CD4-positive, CD25-positive, alpha-beta regulatory T cell (primary cell): ENCODE measurements around the gene LIN28B. TPM values are rescaled to one million over a fixed set of nuclear protein-coding genes. Genes with fewer than 3 reads are reported as not detected.

Source experiments
- ATAC-seq, 2 donors: fragments of 150-1000 bp; cut with Tn5 transposase; one replicate each; pipeline ENCODE4 v1.10.0; 2021; ENCODE audit warnings: low read depth in 2 of 2, moderate number of reproducible peaks in 2 of 2, moderate library complexity in 1 of 2
- DNase-seq, 3 donors: peaks; one replicate each; pipeline versions ENCODE4 v3.0.0 to v3.0.0-alpha.2; 2012 to 2022; ENCODE audit warnings: mixed read lengths in 1 of 3
- H3K27ac ChIP-seq: one replicate; pipeline ENCODE4 v1.7.0; 2013; ENCODE audit warnings: mild to moderate bottlenecking, low read length; ENCODE audit not compliant: insufficient read depth, poor library complexity, severe bottlenecking
- H3K27me3 ChIP-seq: one replicate; pipeline ENCODE4 v1.7.0; 2013; ENCODE audit warnings: low read length; ENCODE audit not compliant: control insufficient read depth, insufficient read depth
- H3K36me3 ChIP-seq: one replicate; pipeline ENCODE4 v1.7.0; 2013; ENCODE audit warnings: mild to moderate bottlenecking, low read length, moderate library complexity; ENCODE audit not compliant: control insufficient read depth, insufficient read depth
- H3K4me1 ChIP-seq: 2 replicates; pipeline ENCODE4 v1.7.0; 2013; ENCODE audit warnings: mild to moderate bottlenecking, low read length; ENCODE audit not compliant: insufficient read depth, control insufficient read depth, poor library complexity, severe bottlenecking
- H3K4me3 ChIP-seq: one replicate; pipeline ENCODE4 v1.7.0; 2013; ENCODE audit warnings: low read depth, mild to moderate bottlenecking, low read length, moderate library complexity
- H3K9me3 ChIP-seq, 2 experiments: 1 replicate in 1 of 2; 2 replicates in 1 of 2; pipeline ENCODE4 v1.7.0; 2013; ENCODE audit warnings: low read length in 2 of 2, mild to moderate bottlenecking in 1 of 2, moderate library complexity in 1 of 2; ENCODE audit not compliant: control insufficient read depth in 2 of 2
- H3K27ac Mint-ChIP-seq, 3 donors: one replicate each; pipeline ENCODE4 v1.8.0; 2020 to 2022; ENCODE audit warnings: mild to moderate bottlenecking in 3 of 3, mixed read lengths in 3 of 3, moderate library complexity in 2 of 3
- H3K27me3 Mint-ChIP-seq: one replicate; pipeline ENCODE4 v1.8.0; 2022; ENCODE audit warnings: mild to moderate bottlenecking, mixed read lengths
- H3K36me3 Mint-ChIP-seq: one replicate; pipeline ENCODE4 v1.8.0; 2020; ENCODE audit warnings: mixed read lengths
- H3K4me1 Mint-ChIP-seq, 4 donors: one replicate each; pipeline ENCODE4 v1.8.0; 2020 to 2022; ENCODE audit warnings: mixed read lengths in 4 of 4, mild to moderate bottlenecking in 1 of 4
- H3K4me3 Mint-ChIP-seq, 4 donors: one replicate each; pipeline ENCODE4 v1.8.0; 2020 to 2022; ENCODE audit warnings: mild to moderate bottlenecking in 4 of 4, mixed read lengths in 4 of 4, moderate library complexity in 3 of 4
- H3K9me3 Mint-ChIP-seq, 7 donors: one replicate each; pipeline ENCODE4 v1.8.0; 2020 to 2022; ENCODE audit warnings: mixed read lengths in 7 of 7, mild to moderate bottlenecking in 3 of 7, moderate library complexity in 2 of 7
- polyA plus RNA-seq, 4 donors: library from polyadenylated mRNA; unstranded; fragments of 300-500 nt; fragmentation: Illumina TruSeq; gene quantifications; one replicate each; pipeline ENCODE4 v1.2.3, GENCODE V29; 2021
- total RNA-seq: library from RNA; stranded (reverse); gene quantifications from one replicate; pipeline ENCODE4 v1.2.3, GENCODE V29; 2022

Gene LIN28B
- total and polyA plus RNA-seq, 5 donors from 2014 or later: not detected

DNA sequence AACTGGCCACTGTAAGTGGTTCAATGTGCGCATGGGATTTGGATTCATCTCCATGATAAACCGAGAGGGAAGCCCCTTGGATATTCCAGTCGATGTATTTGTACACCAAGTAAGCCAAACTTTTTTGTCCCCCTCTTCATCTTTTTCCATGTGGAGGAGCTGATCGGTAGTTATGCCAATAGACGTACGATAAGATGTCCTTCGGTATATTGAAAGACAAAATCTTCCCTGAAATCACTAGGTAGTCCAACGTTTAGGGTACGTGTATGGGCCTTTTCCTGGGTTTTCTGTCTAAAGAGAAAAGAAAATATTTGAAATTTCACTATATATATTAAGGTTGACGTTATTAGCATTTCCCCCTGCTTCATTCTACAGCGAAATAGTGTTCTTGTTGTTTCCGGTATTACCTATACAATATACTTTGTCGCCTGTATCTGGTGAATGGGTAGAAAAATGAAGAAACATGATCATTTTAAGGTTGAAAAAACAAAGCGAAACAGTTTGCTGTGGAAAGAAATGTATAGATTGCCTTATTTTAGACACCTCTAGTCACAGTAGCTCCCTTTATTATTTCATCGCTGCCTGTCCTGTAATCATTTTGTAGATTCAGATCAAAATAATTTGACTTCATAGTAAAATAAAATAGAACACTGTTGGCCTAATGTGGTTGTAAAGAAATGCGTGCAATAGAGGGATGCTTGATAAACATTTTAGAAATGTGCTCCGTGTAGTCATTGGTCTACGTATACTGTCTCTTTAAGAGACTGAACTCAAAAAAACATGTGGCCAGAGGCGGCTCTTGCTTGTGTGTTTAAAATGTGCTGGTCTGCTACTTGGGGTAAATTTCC, 1.5 kb downstream of the LIN28B start:
- ATAC-seq: no peak

DNA sequence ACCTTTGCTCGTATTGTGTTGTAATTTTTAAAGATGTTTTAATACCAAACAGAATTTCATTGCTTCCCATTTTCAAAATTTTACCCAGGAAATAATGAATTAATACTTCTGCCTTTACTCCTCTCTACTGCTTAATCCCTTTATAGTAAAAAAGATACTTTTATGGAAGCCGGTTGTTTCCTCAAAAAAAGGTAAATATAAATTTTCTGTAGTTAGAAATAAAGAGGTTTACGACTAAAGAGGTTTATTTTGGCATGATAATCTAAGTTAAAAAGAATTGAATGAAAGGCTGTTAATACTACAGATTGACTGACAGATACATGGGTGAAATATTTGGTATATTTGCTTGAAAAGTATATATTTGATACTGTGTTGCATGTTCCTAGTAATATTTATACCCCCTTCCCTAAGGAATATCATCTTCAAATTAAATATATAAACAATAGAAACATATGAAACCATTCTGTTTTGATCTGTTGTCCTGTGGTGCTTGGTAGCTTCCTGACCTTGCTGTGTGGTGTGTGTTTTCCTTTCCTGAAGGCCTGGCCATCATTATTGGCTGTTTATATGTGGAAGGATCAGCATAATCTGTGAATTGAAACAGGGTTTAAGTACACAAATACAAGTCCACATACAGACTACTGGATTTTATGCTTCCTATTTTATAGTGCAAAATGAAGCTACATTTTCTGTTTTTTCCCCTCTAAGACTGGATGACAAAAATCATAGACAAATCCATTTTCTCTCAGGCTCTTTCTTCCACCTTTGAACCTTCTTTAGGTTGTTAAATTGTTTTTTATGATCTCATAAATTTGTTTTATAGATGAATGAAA, 2.3 kb downstream of the LIN28B start:
- Mint-ChIP-seq H3K27ac (no peak overlapping the region), H3K36me3 (no peaks in the 10 kb centered on the region), H3K9me3 (peaks cover 0 to 10% (median 0%) of the 10 kb centered on the region in 7 donors), H3K27me3 (peaks cover 55% of the 10 kb centered on the region), H3K4me3 (no peak overlapping the region), H3K4me1 (peaks cover 0 to 20% (median 16%) of the 10 kb centered on the region in 4 donors)
- no peak overlapping the region for H3K27ac ChIP-seq
- H3K9me3 ChIP-seq: peaks cover 0 to 9% of the 10 kb centered on the region in 2 experiments
- no peaks in the 10 kb centered on the region for H3K36me3 ChIP-seq
- H3K4me3 ChIP-seq: no peak overlapping the region
- peaks cover 51% of the 10 kb centered on the region for H3K27me3 ChIP-seq
- H3K4me1 ChIP-seq: no peaks in the 10 kb centered on the region
- ATAC-seq (no peak), DNase-seq (no peak)

More for the DNA sequence above, 1.5 kb downstream of the LIN28B start:
- Histone ChIP-seq H3K4me1 (no peaks in the 10 kb centered on the region), H3K36me3 (no peaks in the 10 kb centered on the region), H3K4me3 (no peak overlapping the region), H3K27ac (no peak overlapping the region), H3K9me3 (peaks cover 0 to 9% of the 10 kb centered on the region in 2 experiments), H3K27me3 (peaks cover 58% of the 10 kb centered on the region)
- no peak overlapping the region for H3K27ac Mint-ChIP-seq
- H3K4me3 Mint-ChIP-seq: peak overlapping the region in 1 of 4 donors; percentile 0
- peaks cover 2 to 20% (median 16%) of the 10 kb centered on the region in 4 donors for H3K4me1 Mint-ChIP-seq
- peaks cover 63% of the 10 kb centered on the region for H3K27me3 Mint-ChIP-seq
- H3K9me3 Mint-ChIP-seq: peaks cover 0 to 11% (median 1%) of the 10 kb centered on the region in 7 donors
- H3K36me3 Mint-ChIP-seq: no peaks in the 10 kb centered on the region
- no peak for DNase-seq

DNA sequence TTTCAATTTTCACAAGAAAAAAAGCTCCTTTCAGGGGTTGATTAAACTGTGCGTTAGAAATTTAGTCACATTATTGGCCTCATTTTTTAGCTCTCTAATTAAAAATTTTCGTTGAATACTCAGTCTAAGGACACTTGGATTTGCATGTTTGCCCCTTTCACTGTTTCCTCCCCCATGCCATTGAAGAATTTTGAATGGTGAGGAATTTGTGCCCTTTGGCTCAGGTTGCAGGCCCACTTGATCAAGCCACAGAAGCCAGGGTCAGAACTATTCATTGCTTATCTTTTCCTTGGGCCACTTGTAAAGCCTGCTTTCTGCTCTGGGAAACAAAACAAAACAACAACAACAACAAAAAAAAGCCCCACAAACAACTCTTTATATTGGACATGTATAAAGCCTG, 12.2 kb downstream of the LIN28B start:
- H3K36me3 Mint-ChIP-seq: no peaks in the 10 kb centered on the region
- Histone ChIP-seq H3K9me3 (no peaks in the 10 kb centered on the region), H3K4me3 (no peak overlapping the region), H3K27me3 (no peaks in the 10 kb centered on the region), H3K27ac (no peak overlapping the region), H3K36me3 (no peaks in the 10 kb centered on the region), H3K4me1 (no peaks in the 10 kb centered on the region)
- no peak for ATAC-seq
- H3K4me3 Mint-ChIP-seq: no peak overlapping the region
- peaks cover 12% of the 10 kb centered on the region for H3K27me3 Mint-ChIP-seq
- H3K27ac Mint-ChIP-seq: no peak overlapping the region
- H3K4me1 Mint-ChIP-seq: no peaks in the 10 kb centered on the region
- DNase-seq: no peak
- H3K9me3 Mint-ChIP-seq: peaks cover 0 to 2% (median 0%) of the 10 kb centered on the region in 7 donors

DNA sequence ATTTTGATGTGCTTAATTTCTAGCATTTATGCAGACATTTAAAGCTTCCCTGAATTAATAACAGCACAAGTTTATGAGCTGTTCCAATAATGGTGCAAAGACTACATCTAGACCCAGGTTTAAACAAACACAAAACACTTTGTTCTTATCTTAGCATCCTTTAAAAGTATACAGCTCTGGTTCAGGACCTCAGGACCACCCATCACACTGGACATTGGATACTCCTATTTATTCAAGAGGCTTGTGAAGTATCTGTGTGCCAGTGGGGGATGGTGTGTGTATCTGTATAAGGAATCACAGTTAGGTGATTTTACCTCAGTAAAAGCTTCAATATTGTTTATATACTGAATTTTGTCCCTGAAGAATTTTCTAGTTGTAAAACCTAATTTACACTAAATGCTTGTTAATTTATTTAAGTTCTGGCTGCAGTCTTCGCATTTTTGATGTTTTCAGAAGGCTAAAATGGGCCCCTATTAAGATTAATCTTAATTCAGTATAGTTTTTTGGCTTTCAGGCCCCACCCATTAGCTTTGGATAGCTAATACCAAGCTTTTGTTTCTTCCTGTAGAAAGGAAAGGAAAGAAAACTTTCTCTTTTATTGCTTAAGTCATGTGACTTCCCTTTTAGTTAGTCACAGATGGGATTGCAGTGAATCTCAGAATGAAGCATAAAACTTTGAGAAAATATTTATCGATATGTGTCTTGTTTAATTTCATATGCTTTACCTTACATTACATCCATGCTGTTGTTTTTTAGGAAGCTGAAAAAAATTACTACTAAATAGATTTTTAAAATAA, 13.1 kb downstream of the LIN28B start:
- H3K27me3 ChIP-seq: no peaks in the 10 kb centered on the region
- no peaks in the 10 kb centered on the region for H3K36me3 ChIP-seq
- Mint-ChIP-seq H3K4me1 (no peaks in the 10 kb centered on the region), H3K4me3 (no peak overlapping the region), H3K27ac (no peak overlapping the region), H3K9me3 (peaks cover 0 to 2% (median 0%) of the 10 kb centered on the region in 7 donors), H3K27me3 (peaks cover 12% of the 10 kb centered on the region), H3K36me3 (no peaks in the 10 kb centered on the region)
- H3K4me1 ChIP-seq: no peaks in the 10 kb centered on the region
- H3K27ac ChIP-seq: no peak overlapping the region
- H3K9me3 ChIP-seq: no peaks in the 10 kb centered on the region
- DNase-seq: no peak
- no peak for ATAC-seq
- no peak overlapping the region for H3K4me3 ChIP-seq

DNA sequence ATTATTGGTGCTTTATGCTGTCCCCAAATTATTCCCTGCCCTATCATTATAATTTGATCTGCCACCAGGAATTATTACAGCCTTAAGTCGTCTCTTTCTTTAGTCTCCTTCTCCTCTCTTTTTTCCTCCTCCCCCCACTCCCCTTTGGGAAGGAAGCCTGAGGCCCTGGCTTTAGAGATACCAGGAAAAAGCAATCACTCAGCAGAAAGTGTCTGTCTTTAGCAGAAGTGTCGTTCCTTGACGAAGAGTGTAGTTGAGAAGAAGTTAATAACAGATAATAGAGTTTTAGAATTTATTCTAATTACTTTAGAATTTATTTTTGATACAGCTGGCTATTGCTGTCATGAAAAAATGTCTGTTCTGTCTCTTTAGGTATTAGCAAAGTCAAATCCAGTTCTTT, 16.5 kb downstream of the LIN28B start:
- DNase-seq (no peak), ATAC-seq (no peak)
- Mint-ChIP-seq H3K27ac (no peak overlapping the region), H3K27me3 (peaks cover 20% of the 10 kb centered on the region), H3K36me3 (no peaks in the 10 kb centered on the region), H3K4me1 (no peaks in the 10 kb centered on the region), H3K9me3 (peaks cover 0 to 2% (median 0%) of the 10 kb centered on the region in 7 donors), H3K4me3 (no peak overlapping the region)
- Histone ChIP-seq H3K36me3 (no peaks in the 10 kb centered on the region), H3K27ac (no peak overlapping the region), H3K27me3 (no peaks in the 10 kb centered on the region), H3K4me3 (no peak overlapping the region), H3K9me3 (no peaks in the 10 kb centered on the region), H3K4me1 (no peaks in the 10 kb centered on the region)

DNA sequence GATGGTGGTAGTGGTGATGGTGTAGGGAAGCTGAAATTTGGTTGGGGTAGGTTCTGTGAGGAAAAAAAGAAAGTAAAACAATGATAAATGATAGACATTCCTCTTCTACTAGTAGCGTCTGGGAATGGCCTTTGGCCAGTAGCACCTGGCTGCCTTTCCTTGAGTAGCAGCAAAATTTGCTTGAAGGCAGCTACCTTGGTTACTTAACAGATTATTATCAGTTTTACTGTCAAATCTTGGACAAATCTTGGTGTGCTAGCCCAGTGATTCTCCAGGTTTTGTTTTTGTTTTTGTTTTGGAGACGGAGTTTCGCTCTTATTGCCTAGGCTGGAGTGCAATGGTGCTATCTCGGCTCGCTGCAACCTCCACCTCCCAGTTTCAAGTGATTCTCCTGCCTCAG, 26.4 kb downstream of the LIN28B start:
- Histone ChIP-seq H3K9me3 (no peaks in the 10 kb centered on the region), H3K4me1 (no peaks in the 10 kb centered on the region), H3K36me3 (no peaks in the 10 kb centered on the region), H3K4me3 (no peak overlapping the region), H3K27me3 (no peaks in the 10 kb centered on the region), H3K27ac (no peak overlapping the region)
- no peaks in the 10 kb centered on the region for H3K9me3 Mint-ChIP-seq
- no peak overlapping the region for H3K27ac Mint-ChIP-seq
- no peaks in the 10 kb centered on the region for H3K36me3 Mint-ChIP-seq
- ATAC-seq: no peak
- peaks cover 9% of the 10 kb centered on the region for H3K27me3 Mint-ChIP-seq
- H3K4me1 Mint-ChIP-seq: no peaks in the 10 kb centered on the region
- DNase-seq: no peak
- no peak overlapping the region for H3K4me3 Mint-ChIP-seq

DNA sequence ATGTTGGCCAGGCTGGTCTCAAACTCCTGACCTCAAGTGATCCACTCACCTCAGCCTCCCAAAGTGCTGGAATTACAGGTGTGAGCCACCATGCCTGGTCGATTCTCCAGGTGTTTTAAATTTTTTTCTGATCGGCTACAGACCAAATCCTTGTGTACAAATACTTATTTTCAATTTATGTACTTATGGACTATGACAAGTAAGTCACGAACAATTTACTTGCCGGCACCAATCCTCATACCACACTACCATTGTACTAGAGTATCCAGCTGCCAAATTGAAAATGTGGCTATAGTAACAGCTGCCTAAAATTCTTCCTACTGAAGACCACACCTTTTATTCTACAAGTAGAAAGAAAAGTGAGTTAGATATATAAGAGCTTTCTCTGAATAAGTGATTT, 26.9 kb downstream of the LIN28B start:
- Mint-ChIP-seq H3K9me3 (no peaks in the 10 kb centered on the region), H3K4me3 (no peak overlapping the region), H3K27ac (no peak overlapping the region), H3K27me3 (peaks cover 9% of the 10 kb centered on the region), H3K4me1 (no peaks in the 10 kb centered on the region), H3K36me3 (no peaks in the 10 kb centered on the region)
- Histone ChIP-seq H3K4me3 (no peak overlapping the region), H3K36me3 (no peaks in the 10 kb centered on the region), H3K4me1 (no peaks in the 10 kb centered on the region), H3K9me3 (no peaks in the 10 kb centered on the region), H3K27me3 (no peaks in the 10 kb centered on the region), H3K27ac (no peak overlapping the region)
- DNase-seq (no peak), ATAC-seq (no peak)
